Activated CD8-positive, alpha-beta memory T cell treated with anti-CD3 and anti-CD28 coated beads, Interleukin-2, amount 50 U/mL, for 1 hour (primary cell): ENCODE data around the gene PNP.
"Not testable (repeated sequence)": the region's sequence is repeated elsewhere in the genome, so short reads cannot be mapped to it uniquely, and the experiment has no call there.

Experiments
- DNase-seq: peaks from one replicate; pipeline ENCODE4 v3.0.0-alpha.2; 2020; ENCODE audit errors: extremely low read depth

Gene PNP

DNA sequence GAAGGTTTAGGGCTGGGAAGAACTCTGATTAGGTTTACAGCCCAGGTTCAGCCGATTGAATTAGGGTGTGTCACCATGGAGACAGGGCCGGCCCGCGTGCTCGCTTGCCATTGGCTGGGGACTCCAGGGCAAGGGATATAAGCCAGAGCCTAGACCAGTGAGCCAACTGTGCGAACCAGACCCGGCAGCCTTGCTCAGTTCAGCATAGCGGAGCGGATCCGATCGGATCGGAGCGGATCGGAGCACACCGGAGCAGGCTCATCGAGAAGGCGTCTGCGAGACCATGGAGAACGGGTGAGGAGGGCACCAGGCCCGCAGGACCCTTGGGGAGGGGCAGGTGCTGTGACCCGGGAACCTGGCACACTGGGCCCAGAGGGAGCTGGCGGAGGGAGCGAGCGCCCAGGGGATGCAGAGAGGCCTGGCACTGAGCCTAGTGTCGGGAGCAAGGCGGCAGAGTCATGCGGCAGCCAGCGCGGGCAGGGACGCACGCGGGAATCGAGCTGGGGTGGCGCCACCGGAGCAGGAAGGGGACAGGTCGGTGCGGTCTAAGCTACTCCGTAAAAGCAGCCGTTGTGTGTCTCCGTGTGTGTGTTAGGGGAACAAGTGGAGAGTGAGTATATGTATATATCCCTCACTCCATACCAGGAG lies at the start of gene PNP:
Gene PNP (plus strand): TSS at position 165 of the 648 bp plus-strand sequence. CDS start 119 bp downstream, at position 284.
- peak; percentile 76 for DNase-seq

DNA sequence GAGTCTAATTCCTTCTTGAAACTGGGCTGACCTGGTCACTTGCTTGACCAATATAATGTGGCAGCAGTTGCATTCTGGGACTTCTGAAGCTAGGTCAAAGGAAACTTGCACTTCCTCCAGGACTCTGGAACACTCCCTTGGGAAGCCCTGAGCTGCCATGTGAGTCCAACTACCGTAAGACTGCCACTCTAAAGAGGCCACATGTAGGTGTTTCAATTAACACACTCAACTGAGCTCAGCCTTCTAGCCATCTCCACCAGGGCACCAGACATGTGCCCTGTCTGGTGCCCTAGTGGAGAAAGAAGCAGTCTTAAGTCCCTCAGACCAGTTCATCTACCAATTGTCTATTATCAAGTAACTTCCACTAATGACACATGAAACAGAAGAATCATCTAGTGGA lies 49.8 kb upstream of the PNP start:
- DNase-seq: no peak

- DNase-seq: no peak
These were observed 47.9 kb upstream of the PNP start for GRCh38 chr14:20421267-20421666.

GRCh38 chr14:20422886-20423285 lies 46.3 kb upstream of the PNP start:
- DNase-seq: no peak

- no peak for DNase-seq
These were observed 44.4 kb upstream of the PNP start for GRCh38 chr14:20424851-20425250.

DNA sequence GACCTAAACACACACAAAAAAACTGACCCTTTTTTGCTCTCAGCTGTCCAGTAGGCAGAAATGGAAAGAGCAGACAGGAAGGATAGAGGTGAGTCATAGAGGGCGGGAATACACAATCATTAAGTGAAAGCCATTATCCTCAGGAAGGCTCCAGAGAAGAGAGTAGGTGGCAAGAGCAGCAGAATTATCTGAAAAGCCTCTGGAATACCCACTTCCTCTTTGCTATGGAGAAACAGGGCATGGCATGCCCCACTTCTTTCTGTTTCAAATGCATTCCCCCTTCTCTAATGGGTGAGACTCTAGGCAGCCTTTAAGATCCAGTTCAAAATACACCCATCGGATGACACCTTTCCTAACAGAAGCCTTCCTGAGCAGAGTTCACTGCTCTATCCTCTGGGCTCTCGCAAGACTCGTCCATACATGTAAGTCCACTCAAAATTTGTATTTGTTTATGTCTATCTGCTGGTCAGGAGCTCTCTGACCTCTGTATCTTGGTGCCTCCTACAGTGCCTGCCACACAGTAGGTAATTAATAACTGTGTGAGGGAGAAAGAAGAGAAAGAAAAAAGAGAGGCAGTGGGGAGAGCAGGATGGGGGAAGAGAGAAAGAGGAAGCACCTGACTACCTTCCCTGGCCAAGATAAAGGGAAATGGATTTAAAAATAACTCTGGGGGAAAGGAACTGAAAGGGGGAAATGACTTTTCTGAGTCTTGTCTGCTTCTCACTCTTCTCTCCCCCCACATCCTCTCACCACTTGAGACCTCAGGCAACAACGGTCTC lies 41.8 kb upstream of the PNP start:
- DNase-seq: no peak

DNA sequence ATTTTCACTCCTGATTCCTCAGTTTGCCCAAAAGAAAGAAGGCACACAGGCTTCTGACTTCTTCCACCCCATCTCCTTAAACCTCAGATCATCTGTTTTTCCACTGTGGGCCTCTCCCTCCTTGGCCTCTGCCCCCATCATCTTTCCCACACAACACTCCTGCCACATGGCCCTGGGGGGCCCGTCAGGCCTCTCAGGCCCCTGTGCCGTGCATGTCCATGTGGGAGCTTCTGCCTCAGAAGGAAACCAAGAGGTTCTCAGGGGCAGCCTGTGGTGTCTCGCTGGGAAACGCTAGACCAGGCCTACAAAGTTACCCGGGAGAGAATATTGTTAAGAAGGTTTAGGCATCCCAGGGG lies 41.2 kb upstream of the PNP start:
- DNase-seq: no peak

- DNase-seq: no peak
These were observed 40.4 kb upstream of the PNP start for GRCh38 chr14:20428802-20429201.

GRCh38 chr14:20429801-20430669 lies 39.2 kb upstream of the PNP start:
- no peak for DNase-seq

DNA sequence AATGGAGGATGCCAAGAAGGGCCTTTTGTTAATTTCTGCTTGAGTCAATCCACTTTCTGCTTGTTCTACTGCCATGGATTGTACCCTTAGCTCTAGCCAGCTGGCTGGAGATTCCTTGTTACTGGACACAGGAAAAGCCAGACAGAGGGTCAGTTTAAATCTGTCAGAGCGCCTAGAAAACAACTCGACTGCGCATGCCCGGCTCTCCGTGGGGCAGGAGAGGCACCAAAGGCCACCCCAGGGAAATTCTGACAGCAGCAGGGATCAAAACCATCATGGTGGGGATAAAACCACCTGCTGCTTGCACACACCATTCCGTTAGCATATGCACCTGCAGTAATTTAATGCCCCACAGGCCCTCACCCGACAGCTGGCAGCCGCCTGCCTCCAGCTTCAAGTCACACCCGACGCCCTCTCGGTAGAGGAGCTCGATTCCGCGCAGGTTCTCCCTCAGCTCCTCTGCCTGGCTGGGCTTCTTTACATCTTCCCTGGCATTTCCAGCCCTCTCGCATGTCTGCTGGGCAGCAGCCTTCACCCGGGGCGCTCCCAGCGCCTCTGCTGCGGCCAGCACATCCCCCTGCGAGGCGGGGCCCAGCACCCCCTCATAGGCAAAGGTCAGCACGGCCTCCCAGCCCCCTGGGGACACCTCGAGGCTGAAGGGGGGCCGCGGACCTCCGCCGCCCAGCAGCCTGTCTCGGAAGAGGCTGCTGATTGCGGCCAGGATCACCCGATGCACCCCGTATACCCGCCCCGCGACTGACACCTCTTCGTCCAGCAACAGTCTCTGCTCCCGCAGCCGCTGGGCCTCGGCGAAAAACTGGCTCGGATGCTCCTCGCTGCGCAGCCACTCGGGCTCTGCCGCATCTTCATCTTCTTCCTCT lies 34.3 kb upstream of the PNP start:
- DNase-seq: no peak

DNA sequence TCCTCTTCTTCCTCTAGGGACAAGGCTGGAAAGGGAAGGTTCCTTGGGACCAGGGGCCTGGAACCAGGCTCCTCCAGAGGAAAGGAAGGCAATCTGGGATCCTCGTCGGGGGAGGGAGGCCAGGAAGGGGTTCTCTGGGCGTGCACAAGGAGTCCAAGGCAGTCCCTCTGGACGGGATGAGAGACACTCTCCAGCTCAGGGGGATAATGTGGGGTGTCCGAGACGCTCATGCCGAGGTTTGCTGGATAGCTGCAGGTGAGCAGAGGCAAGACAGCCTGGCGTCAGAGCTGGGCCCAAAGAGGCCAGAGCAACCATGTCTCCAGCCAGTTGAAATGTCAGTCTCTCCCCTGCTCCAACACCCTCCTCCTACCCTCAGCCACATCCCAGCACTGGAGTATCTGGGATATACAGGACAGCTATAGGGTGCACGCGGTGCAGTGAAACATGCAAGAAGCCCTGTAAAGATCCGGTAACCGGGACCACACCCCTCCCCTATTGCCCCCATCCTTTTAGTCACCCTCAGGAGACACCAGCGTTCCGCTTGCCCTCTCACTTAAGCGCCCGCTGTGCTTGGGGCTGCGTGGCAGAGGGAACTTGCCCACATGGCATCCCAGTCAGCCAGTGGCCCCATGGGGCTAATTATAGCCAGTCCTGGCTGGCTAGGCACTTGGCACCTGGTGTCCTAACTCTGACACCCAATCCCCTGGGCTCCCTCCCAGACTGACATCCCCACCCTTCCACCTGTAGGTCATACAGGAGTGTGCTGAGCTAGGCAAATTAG lies 33.4 kb upstream of the PNP start, which contains the start of gene KLHL33:
Gene KLHL33 (minus strand): TSS at position 585 of the 781 bp plus-strand sequence. CDS start 355 bp downstream, at position 230.
- no peak for DNase-seq

- no peak for DNase-seq
These were observed 32.8 kb upstream of the PNP start for GRCh38 chr14:20436363-20436755.

DNA sequence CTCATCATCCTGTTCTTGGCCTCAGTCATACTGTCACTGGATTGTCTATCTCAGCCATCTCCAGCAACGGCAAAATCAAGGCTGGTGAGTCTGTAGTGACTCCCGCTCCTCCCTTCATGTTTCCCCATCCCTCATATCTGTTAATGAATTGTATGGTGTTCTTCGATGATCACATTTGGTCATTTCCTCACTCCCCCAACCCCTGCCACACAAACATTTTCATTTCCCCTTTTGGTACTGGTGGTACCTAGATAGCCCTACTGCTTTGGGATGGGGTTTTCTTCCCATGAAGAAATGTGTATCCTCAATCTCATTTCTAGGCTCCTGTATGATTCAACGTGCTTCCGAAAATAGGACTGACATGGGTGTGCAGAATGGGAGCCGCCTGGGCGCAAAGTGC lies 30.5 kb upstream of the PNP start:
- DNase-seq: no peak

- DNase-seq: no peak
These were observed 28.7 kb upstream of the PNP start for GRCh38 chr14:20440465-20440864.

GRCh38 chr14:20440882-20441281 lies 28.3 kb upstream of the PNP start:
- DNase-seq: no peak

GRCh38 chr14:20441461-20441860 lies 27.7 kb upstream of the PNP start:
- no peak for DNase-seq

GRCh38 chr14:20443650-20444049 lies 25.6 kb upstream of the PNP start:
- DNase-seq: not testable (repeated sequence)

GRCh38 chr14:20446889-20447288 lies 22.3 kb upstream of the PNP start:
- no peak for DNase-seq

DNA sequence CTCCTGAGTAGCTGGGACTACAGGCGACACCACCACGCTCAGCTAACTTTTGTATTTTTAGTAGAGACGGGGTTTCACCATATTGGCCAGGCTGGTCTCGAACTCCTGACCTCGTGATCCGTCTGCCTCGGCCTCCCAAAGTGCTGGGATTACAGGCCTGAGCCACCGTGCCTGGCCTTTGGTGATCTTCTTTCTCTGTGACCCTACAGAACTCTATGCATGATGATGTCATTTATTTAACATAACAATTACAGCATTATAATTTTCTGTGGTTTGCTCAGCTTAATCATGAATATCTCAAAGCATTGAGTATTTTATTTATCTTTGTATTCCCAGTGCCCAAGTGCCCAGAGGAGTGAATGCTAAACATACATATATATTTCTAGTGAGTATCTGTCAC lies 16.4 kb upstream of the PNP start:
- not testable (repeated sequence) for DNase-seq

GRCh38 chr14:20454516-20455354 lies 14.5 kb upstream of the PNP start, which contains the start of the genes APEX1 and OSGEP:
APEX1 (plus strand) TSS chr14:20455226; CDS start chr14:20455646, 420 bp downstream.
OSGEP (minus strand) TSS chr14:20454812; CDS start chr14:20454683, 129 bp downstream.
- DNase-seq: peak; percentile 97
